ENCODE results near the gene PHC2. TPM values are rescaled to one million over a fixed set of nuclear protein-coding genes. Genes with fewer than 3 reads are reported as not detected.

The PHC2 gene
- total and polyA plus RNA-seq, 8 donors, result 21.8 to 62.1 (median 42.6) TPM

DNA sequence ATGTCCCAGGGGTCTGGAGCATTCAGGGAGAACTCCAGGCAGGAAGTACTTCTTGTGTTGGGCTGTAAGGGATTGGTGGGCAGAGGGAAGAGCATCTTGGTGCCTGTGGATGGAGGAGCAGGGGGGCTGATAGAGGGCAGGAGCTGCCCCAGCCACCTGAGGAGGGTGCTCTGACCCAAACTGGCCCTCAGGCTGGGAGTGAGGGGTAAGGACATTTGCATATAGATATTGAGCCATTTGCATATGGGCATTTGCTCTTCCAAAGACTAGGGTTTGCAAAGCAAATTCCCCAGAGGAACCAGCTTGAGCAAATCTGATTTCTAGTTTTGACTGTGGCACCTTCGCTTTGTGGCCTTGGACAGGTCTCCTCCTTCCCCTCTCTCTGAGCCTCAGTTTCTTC, 156.4 kb downstream of the PHC2 start:
- Histone ChIP-seq H3K4me1 (no peaks in the 10 kb centered on the region), H3K27me3 (no peaks in the 10 kb centered on the region), H3K36me3 (peaks cover 0 to 15% (median 5%) of the 10 kb centered on the region in 3 donors), H3K9me3 (no peaks in the 10 kb centered on the region), H3K4me3 (no peak overlapping the region), H3K27ac (no peak overlapping the region)
- intact Hi-C loops (cut with DNase I), result no loop called here
- ATAC-seq (no peak), DNase-seq (peak in 1 of 6 donors; percentile 14), FAIRE-seq (no peak)
- TF ChIP-seq, protein P1, sequence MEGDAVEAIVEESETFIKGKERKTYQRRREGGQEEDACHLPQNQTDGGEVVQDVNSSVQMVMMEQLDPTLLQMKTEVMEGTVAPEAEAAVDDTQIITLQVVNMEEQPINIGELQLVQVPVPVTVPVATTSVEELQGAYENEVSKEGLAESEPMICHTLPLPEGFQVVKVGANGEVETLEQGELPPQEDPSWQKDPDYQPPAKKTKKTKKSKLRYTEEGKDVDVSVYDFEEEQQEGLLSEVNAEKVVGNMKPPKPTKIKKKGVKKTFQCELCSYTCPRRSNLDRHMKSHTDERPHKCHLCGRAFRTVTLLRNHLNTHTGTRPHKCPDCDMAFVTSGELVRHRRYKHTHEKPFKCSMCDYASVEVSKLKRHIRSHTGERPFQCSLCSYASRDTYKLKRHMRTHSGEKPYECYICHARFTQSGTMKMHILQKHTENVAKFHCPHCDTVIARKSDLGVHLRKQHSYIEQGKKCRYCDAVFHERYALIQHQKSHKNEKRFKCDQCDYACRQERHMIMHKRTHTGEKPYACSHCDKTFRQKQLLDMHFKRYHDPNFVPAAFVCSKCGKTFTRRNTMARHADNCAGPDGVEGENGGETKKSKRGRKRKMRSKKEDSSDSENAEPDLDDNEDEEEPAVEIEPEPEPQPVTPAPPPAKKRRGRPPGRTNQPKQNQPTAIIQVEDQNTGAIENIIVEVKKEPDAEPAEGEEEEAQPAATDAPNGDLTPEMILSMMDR (IDR thresholded peaks at IDR 0.05), result no peak
- WGBS, 2 donors, result 89 to 100% methylated on average over 1 of the region's 1 CpG

DNA sequence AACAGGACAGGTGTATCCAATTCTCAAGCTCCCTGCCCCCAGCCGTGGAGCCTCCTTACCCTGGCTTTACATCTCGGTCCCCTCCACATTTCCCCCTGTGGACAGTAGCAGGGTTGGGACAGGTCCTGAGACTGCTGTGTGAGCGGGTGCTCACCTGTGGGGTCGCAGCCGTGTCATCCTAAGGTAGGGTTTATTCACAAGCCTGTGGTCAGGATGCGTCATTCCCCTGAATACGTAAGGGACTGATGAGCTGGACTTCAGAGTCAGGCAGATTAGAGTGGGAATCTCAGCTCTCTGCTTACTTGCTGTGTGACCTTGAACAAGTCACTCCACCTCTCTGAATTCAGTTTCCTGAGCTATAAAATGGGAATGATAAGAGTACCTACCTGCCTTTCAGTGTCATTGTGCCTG, 156.9 kb downstream of the PHC2 start:
- WGBS, 2 donors, result 78% methylated on average over 7 of the region's 7 CpGs
- no peaks in the 10 kb centered on the region for H3K27me3 ChIP-seq
- H3K4me1 ChIP-seq, result no peaks in the 10 kb centered on the region
- no peaks in the 10 kb centered on the region for H3K9me3 ChIP-seq
- peak in 1 of 6 donors; percentile 29 for DNase-seq
- no peak for FAIRE-seq
- no peak overlapping the region for H3K27ac ChIP-seq
- peaks cover 0 to 12% (median 5%) of the 10 kb centered on the region in 3 donors for H3K36me3 ChIP-seq
- TF ChIP-seq, protein P1 (IDR thresholded peaks at IDR 0.05), result no peak
- H3K4me3 ChIP-seq, result no peak overlapping the region
- intact Hi-C loops (cut with DNase I), result no loop called here
- ATAC-seq, result no peak

Small RNAs within 50 kb of the gene (microRNA-seq; reads per million reads assigned to microRNA genes)
- 22.7 to 27.8 reads per million in 2 donors for gene MIR3605

Other genes starting within 250 kb of the PHC2 start
- 1 to 10 TPM; 1.6 to 3.5 (median 2.6) TPM for gene TRIM62, start 249.1 kb downstream of the PHC2 start, total RNA-seq
- 1 to 10 TPM; 3.1 to 4.3 TPM for gene TRIM62, start 249.1 kb downstream of the PHC2 start, polyA plus RNA-seq
- 10 to 100 TPM; 11.8 to 19.7 (median 13.5) TPM for gene ZNF362, start 174.6 kb downstream of the PHC2 start, total RNA-seq
- 10 to 100 TPM; 13.3 to 14.9 TPM for gene ZNF362, start 174.6 kb downstream of the PHC2 start, polyA plus RNA-seq
- not detected for gene A3GALT2, start 110.0 kb downstream of the PHC2 start, total RNA-seq
- under 1 TPM in 1 of 2 donors, not detected in 1; 0.07 TPM for gene A3GALT2, start 110.0 kb downstream of the PHC2 start, polyA plus RNA-seq
- gene ZSCAN20, start 41.5 kb upstream of the PHC2 start, total RNA-seq, result 1 to 10 TPM; 1.2 to 3.4 (median 2.0) TPM
- under 1 TPM; 0.68 to 0.80 TPM for gene ZSCAN20, start 41.5 kb upstream of the PHC2 start, polyA plus RNA-seq